H9 (cell line): ENCODE measurements around the gene TYW5. TPM values are rescaled to one million over a fixed set of nuclear protein-coding genes. Genes with fewer than 3 reads are reported as not detected.

ENCODE experiments used
- DNase-seq: peaks from one replicate; pipeline ENCODE4 v3.0.0-alpha.2; 2017
- H2AFZ ChIP-seq: one replicate; pipeline ENCODE4 v1.6.1; 2013; ENCODE audit warnings: mild to moderate bottlenecking, low read length, control low read depth, moderate library complexity
- H2AK5ac ChIP-seq: 2 replicates; pipeline ENCODE4 v1.6.1; 2013; ENCODE audit warnings: low read length, control low read depth, mixed read lengths; ENCODE audit not compliant: insufficient read length
- H2BK120ac ChIP-seq: one replicate; pipeline ENCODE4 v1.6.1; 2013; ENCODE audit warnings: low read depth, mild to moderate bottlenecking, low read length, control low read depth, inconsistent platforms; ENCODE audit not compliant: poor library complexity, severe bottlenecking
- H2BK12ac ChIP-seq: 2 replicates; pipeline ENCODE4 v1.6.1; 2013; ENCODE audit warnings: low read length, control low read depth, mixed read lengths, low read depth; ENCODE audit not compliant: insufficient read length
- H2BK15ac ChIP-seq: 2 replicates; pipeline ENCODE4 v1.6.1; 2013; ENCODE audit warnings: low read depth, low read length, control low read depth
- H2BK20ac ChIP-seq: one replicate; pipeline ENCODE4 v1.6.1; 2013; ENCODE audit warnings: low read depth, mild to moderate bottlenecking, low read length, control low read depth, inconsistent platforms; ENCODE audit not compliant: poor library complexity, severe bottlenecking
- H2BK5ac ChIP-seq: 2 replicates; pipeline ENCODE4 v1.6.1; 2013; ENCODE audit warnings: low read length, control low read depth, mixed read lengths; ENCODE audit not compliant: insufficient read length
- H3K14ac ChIP-seq: 2 replicates; pipeline ENCODE4 v1.6.1; 2013; ENCODE audit warnings: low read length, control low read depth; ENCODE audit not compliant: insufficient read depth
- H3K18ac ChIP-seq: 2 replicates; pipeline ENCODE4 v1.6.1; 2013; ENCODE audit warnings: low read depth, mild to moderate bottlenecking, mixed read lengths, low read length, control low read depth; ENCODE audit not compliant: insufficient read length
- H3K23ac ChIP-seq: 2 replicates; pipeline ENCODE4 v1.6.1; 2013; ENCODE audit warnings: low read length, control low read depth, mixed read lengths, low read depth; ENCODE audit not compliant: insufficient read length
- H3K23me2 ChIP-seq: 2 replicates; pipeline ENCODE4 v1.6.1; 2013; ENCODE audit warnings: low read depth, mild to moderate bottlenecking, mixed read lengths, low read length, control low read depth; ENCODE audit not compliant: insufficient read length, poor library complexity, severe bottlenecking
- H3K27ac ChIP-seq: 2 replicates; pipeline ENCODE4 v1.5.1; 2013; ENCODE audit warnings: low read length, control low read depth, mixed read lengths, low read depth; ENCODE audit not compliant: insufficient read length
- H3K27me3 ChIP-seq: 2 replicates; pipeline ENCODE4 v1.6.1; 2013; ENCODE audit warnings: low read length, control low read depth, inconsistent platforms; ENCODE audit not compliant: insufficient read depth
- H3K4ac ChIP-seq: 2 replicates; pipeline ENCODE4 v1.6.1; 2013; ENCODE audit warnings: low read depth, mild to moderate bottlenecking, control low read depth, inconsistent platforms, low read length, moderate library complexity
- H3K4me1 ChIP-seq: 2 replicates; pipeline ENCODE4 v1.6.1; 2013; ENCODE audit warnings: low read length, control low read depth, inconsistent platforms; ENCODE audit not compliant: insufficient read depth
- H3K4me2 ChIP-seq: 2 replicates; pipeline ENCODE4 v1.6.1; 2013; ENCODE audit warnings: low read length, control low read depth, mixed read lengths; ENCODE audit not compliant: insufficient read length, insufficient read depth
- H3K56ac ChIP-seq: 2 replicates; pipeline ENCODE4 v1.6.1; 2013; ENCODE audit warnings: low read depth, mild to moderate bottlenecking, mixed read lengths, low read length, control low read depth; ENCODE audit not compliant: insufficient read length
- H3K79me1 ChIP-seq: 2 replicates; pipeline ENCODE4 v1.6.1; 2013; ENCODE audit warnings: low read depth, mild to moderate bottlenecking, moderate library complexity, low read length, control low read depth, inconsistent platforms; ENCODE audit not compliant: insufficient read depth, poor library complexity, severe bottlenecking
- H3K79me2 ChIP-seq: 2 replicates; pipeline ENCODE4 v1.6.1; 2013; ENCODE audit warnings: low read length, control low read depth, inconsistent platforms; ENCODE audit not compliant: insufficient read depth
- H3K9ac ChIP-seq: 2 replicates; pipeline ENCODE4 v1.6.1; 2013; ENCODE audit warnings: low read length, control low read depth, mixed read lengths; ENCODE audit not compliant: insufficient read length; ENCODE audit errors: extremely low read depth
- H3K9me3 ChIP-seq: one replicate; pipeline ENCODE4 v1.6.1; 2013; ENCODE audit warnings: low read depth, low read length, inconsistent platforms; ENCODE audit not compliant: control insufficient read depth
- H3T11ph ChIP-seq: one replicate; pipeline ENCODE4 v1.6.1; 2013; ENCODE audit warnings: mild to moderate bottlenecking, low read length, control low read depth, inconsistent platforms
- H4K20me1 ChIP-seq: one replicate; pipeline ENCODE4 v1.6.1; 2013; ENCODE audit not compliant: control insufficient read depth, insufficient read length, insufficient read depth
- H4K5ac ChIP-seq: 2 replicates; pipeline ENCODE4 v1.6.1; 2013; ENCODE audit warnings: low read depth, mild to moderate bottlenecking, mixed read lengths, low read length, control low read depth; ENCODE audit not compliant: insufficient read length
- H4K8ac ChIP-seq: replicated peaks from 2 replicates; pipeline ENCODE4 v1.6.1; 2013; ENCODE audit warnings: low read length, control low read depth, mixed read lengths, low read depth; ENCODE audit not compliant: insufficient read length
- H4K91ac ChIP-seq: 2 replicates; pipeline ENCODE4 v1.6.1; 2013; ENCODE audit warnings: low read depth, mild to moderate bottlenecking, moderate library complexity, mixed read lengths, low read length, control low read depth; ENCODE audit not compliant: insufficient read length
- H3K27ac Mint-ChIP-seq, 3 experiments: 2 replicates in 2 of 3; 3 replicates in 1 of 3; pipeline ENCODE4 v1.8.0; 2020 to 2021; ENCODE audit warnings: mixed read lengths in 3 of 3, mild to moderate bottlenecking in 1 of 3, moderate library complexity in 1 of 3
- H3K27me3 Mint-ChIP-seq: 2 replicates; pipeline ENCODE4 v1.8.0; 2021; ENCODE audit warnings: low read depth, mild to moderate bottlenecking, moderate library complexity, mixed read lengths
- H3K36me3 Mint-ChIP-seq, 3 experiments: 2 replicates in 2 of 3; 3 replicates in 1 of 3; pipeline ENCODE4 v1.8.0; 2020 to 2021; ENCODE audit warnings: low read depth in 3 of 3, mixed read lengths in 3 of 3; ENCODE audit not compliant: insufficient read depth in 1 of 3
- H3K4me1 Mint-ChIP-seq, 2 experiments: 2 replicates each; pipeline ENCODE4 v1.8.0; 2020; ENCODE audit warnings: mixed read lengths in 2 of 2
- H3K4me3 Mint-ChIP-seq, 2 experiments: 2 replicates in 1 of 2; 3 replicates in 1 of 2; pipeline ENCODE4 v1.8.0; 2020 to 2021; ENCODE audit warnings: mild to moderate bottlenecking in 2 of 2, mixed read lengths in 2 of 2, moderate library complexity in 1 of 2
- H3K9me3 Mint-ChIP-seq, 2 experiments: 2 replicates in 1 of 2; 3 replicates in 1 of 2; pipeline ENCODE4 v1.8.0; 2020; ENCODE audit warnings: mild to moderate bottlenecking in 2 of 2, mixed read lengths in 2 of 2, moderate library complexity in 1 of 2
- WGBS: extraction: QIAGEN DNeasy Blood & Tissue Kit; methylation state at CpG from one replicate; pipeline ENCODE4 v1.1.7; 2013; ENCODE audit warnings: missing lambda C conversion rate, low lambda C conversion rate, mixed read lengths; ENCODE audit not compliant: insufficient read length; ENCODE audit errors: extremely low coverage; 5-methylcytosine and 5-hydroxymethylcytosine counted together
- total RNA-seq: library from RNA; stranded (reverse); gene quantifications from 2 replicates; pipeline ENCODE4 v1.2.1, GENCODE V29; 2021
- TF ChIP-seq, protein P1 (sequence below): fragments of 200-600 bp; sonication (generic); conservative IDR thresholded peaks from 3 replicates; pipeline ENCODE4 v1.8.0; 2021; ENCODE audit warnings: antibody characterized with exemption, mild to moderate bottlenecking

Gene TYW5
- total RNA-seq, 1 experiment from 2014 or later = 17.7 TPM

DNA sequence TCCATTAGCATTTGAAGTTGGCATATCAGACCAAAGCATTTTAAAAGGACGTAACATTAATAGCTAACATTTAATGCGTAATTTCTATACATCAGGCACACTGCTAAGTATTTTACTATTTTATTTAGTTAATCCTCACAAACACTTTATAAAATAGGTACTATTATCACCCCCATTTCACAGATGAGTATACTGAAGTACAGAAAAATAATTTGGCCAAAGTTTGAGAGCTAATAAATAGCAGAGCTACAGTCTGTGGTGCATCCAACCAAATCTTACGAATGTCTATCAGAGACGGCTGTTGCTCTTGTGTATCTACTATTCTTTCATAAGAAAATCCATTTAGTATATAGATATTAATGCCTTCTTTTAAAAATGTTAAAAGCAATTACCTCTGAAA is 11.9 kb downstream of the TYW5 start:
- Histone ChIP-seq H4K91ac (no peak overlapping the region), H3K9me3 (no peaks in the 10 kb centered on the region), H3T11ph (no peak overlapping the region), H3K14ac (no peak overlapping the region), H3K9ac (no peak overlapping the region), H2BK12ac (no peak overlapping the region), H3K27me3 (no peaks in the 10 kb centered on the region), H2AFZ (no peak overlapping the region), H3K18ac (no peak overlapping the region), H2AK5ac (no peak overlapping the region), H3K27ac (no peak overlapping the region), H4K20me1 (no peaks in the 10 kb centered on the region), H3K4me2 (no peak overlapping the region), H2BK120ac (no peak overlapping the region), H4K8ac (no peak overlapping the region), H2BK20ac (no peak overlapping the region), H3K56ac (no peak overlapping the region), H3K23ac (no peak overlapping the region), H2BK5ac (no peak overlapping the region), H2BK15ac (no peak overlapping the region), H3K23me2 (no peaks in the 10 kb centered on the region), H3K79me1 (no peaks in the 10 kb centered on the region), H3K4me1 (no peaks in the 10 kb centered on the region), H4K5ac (no peak overlapping the region), H3K79me2 (no peaks in the 10 kb centered on the region), H3K4ac (no peak overlapping the region)
- Mint-ChIP-seq H3K9me3 (no peaks in the 10 kb centered on the region), H3K27ac (no peak overlapping the region), H3K4me3 (no peak overlapping the region), H3K27me3 (no peaks in the 10 kb centered on the region), H3K4me1 (no peaks in the 10 kb centered on the region), H3K36me3 (peaks cover 27 to 69% (median 66%) of the 10 kb centered on the region in 3 experiments)
- no CpG with 5 or more reads among the region's 4 CpGs for WGBS
- DNase-seq = no peak
- TF ChIP-seq, protein P1, sequence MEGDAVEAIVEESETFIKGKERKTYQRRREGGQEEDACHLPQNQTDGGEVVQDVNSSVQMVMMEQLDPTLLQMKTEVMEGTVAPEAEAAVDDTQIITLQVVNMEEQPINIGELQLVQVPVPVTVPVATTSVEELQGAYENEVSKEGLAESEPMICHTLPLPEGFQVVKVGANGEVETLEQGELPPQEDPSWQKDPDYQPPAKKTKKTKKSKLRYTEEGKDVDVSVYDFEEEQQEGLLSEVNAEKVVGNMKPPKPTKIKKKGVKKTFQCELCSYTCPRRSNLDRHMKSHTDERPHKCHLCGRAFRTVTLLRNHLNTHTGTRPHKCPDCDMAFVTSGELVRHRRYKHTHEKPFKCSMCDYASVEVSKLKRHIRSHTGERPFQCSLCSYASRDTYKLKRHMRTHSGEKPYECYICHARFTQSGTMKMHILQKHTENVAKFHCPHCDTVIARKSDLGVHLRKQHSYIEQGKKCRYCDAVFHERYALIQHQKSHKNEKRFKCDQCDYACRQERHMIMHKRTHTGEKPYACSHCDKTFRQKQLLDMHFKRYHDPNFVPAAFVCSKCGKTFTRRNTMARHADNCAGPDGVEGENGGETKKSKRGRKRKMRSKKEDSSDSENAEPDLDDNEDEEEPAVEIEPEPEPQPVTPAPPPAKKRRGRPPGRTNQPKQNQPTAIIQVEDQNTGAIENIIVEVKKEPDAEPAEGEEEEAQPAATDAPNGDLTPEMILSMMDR = no peak
